Heart right ventricle (tissue), 16 donors: ENCODE measurements around the gene LONP2. TPM values are rescaled to one million over a fixed set of nuclear protein-coding genes. Genes with fewer than 3 reads are reported as not detected.
A peak's percentile ranks its signal among the peaks of the same experiment; 100 is the strongest.

Source experiments
- ATAC-seq, 8 donors: fragments of 200-7000 bp; cut with Tn5 transposase; one replicate each; pipeline ENCODE4 v1.9.1; 2020; ENCODE audit warnings: mild to moderate bottlenecking in 8 of 8, moderate library complexity in 8 of 8, moderate number of reproducible peaks in 1 of 8
- DNase-seq, 2 donors: peaks; one replicate each; pipeline ENCODE4 v3.0.0-alpha.2; 2020
- H3K27ac ChIP-seq, 10 donors: fragments of 200-600 bp; sonication (generic) in 2 of 10; one replicate each; pipeline versions ENCODE4 v1.5.0 to v1.8.0; 2020 to 2022; ENCODE audit warnings: mild to moderate bottlenecking in 3 of 10
- H3K27me3 ChIP-seq, 7 donors: fragments of 200-600 bp; one replicate each; pipeline ENCODE4 v1.8.0; 2021 to 2022; ENCODE audit warnings: mild to moderate bottlenecking in 2 of 7
- H3K36me3 ChIP-seq, 9 donors: fragments of 200-600 bp; sonication (generic) in 1 of 9; one replicate each; pipeline versions ENCODE4 v1.5.0 to v1.8.0; 2020 to 2022; ENCODE audit warnings: mild to moderate bottlenecking in 2 of 9
- H3K4me1 ChIP-seq, 9 donors: fragments of 200-600 bp; sonication (generic) in 1 of 9; one replicate each; pipeline versions ENCODE4 v1.5.0 to v1.8.0; 2020 to 2022; ENCODE audit warnings: mild to moderate bottlenecking in 4 of 9
- H3K4me3 ChIP-seq, 10 donors: fragments of 200-600 bp; sonication (generic) in 2 of 10; one replicate each; pipeline versions ENCODE4 v1.5.0 to v1.8.0; 2020 to 2022; ENCODE audit warnings: mild to moderate bottlenecking in 7 of 10, moderate library complexity in 2 of 10
- H3K9me3 ChIP-seq, 11 donors: fragments of 200-600 bp in 10 of 11; sonication (generic) in 2 of 11; one replicate each; pipeline versions ENCODE4 v1.5.0 to v1.8.0; 2013 to 2022; ENCODE audit warnings: mild to moderate bottlenecking in 2 of 11, control low read depth in 1 of 11, moderate library complexity in 1 of 11
- CTCF ChIP-seq, 9 donors: fragments of 200-600 bp; sonication (generic) in 2 of 9; IDR thresholded peaks; one replicate each; pipeline versions ENCODE4 v1.5.0 to v1.8.0; 2021 to 2022; ENCODE audit warnings: antibody characterized with exemption in 9 of 9, mild to moderate bottlenecking in 5 of 9, moderate library complexity in 1 of 9
- WGBS, 2 donors: extraction: QIAGEN DNeasy Blood & Tissue Kit; methylation state at CpG; one replicate each; pipeline ENCODE4 v1.1.7; 2013; ENCODE audit warnings: inconsistent platforms in 1 of 2; 5-methylcytosine and 5-hydroxymethylcytosine counted together
- intact Hi-C, 10 donors: fragments of 100-400 bp; cut with DNase I; formaldehyde crosslinking; loops; one replicate each; pipeline versions ENCODE4 v1.11.1 to v1.14.2; 2022
- polyA plus RNA-seq, 2 donors: library from polyadenylated mRNA; stranded (reverse); fragments of 200-250 nt; gene quantifications; one replicate each; pipeline ENCODE4 v1.2.3, GENCODE V29; 2013
- total RNA-seq, 10 donors: library from RNA; stranded (reverse); fragmentation: NEBNext Ultra II Directional in 3 of 10; extraction: Animal tissue kit (Norgen Biotek cat#: 25700) in 3 of 10; gene quantifications; one replicate each; pipeline versions ENCODE4 v1.2.1 to v1.2.4, GENCODE V29; 2021 to 2023
- donor health status: Arrhythmogenic right ventricular cardiomyopathy.
- donor health status: ischemic (EF 13 %, LVEDD 7.1; RV severe dilation, severe dysfunction).
- donor health status: healthy with polysubstance abuse.
- donor health status: DM: no; HTN: yes; CAD: no.
- donor health status: DM: no; HTN: no; CAD: no.
- donor health status: ischemic (EF 25% LVEDD 6.9; RV normal size, moderate dysfunction).
- donor health status: ischemic (EF 25% LVEDD 5.7; RV mildly dilated, moderate dysfunction).
- donor health status: healthy.
- donor health status: DM: yes; HTN: yes; CAD: no.
- donor health status: Ischemic cardiomyopathy.
- donor health status: ischemic (EF 35%, LVEDD 5.7; RV mildly dilated, moderate dysfunction).
- donor health status: nonischemic (EF 11% LVEDD 7.7; RV severe dilation, severe dysfunction).
- donor health status: DM: yes; HTN: yes; CAD: no.
- donor health status: PGD.
- donor health status: ischemic (EF 29% LVEDD 5.4; RV normal size, mild dysfunction).
- donor health status: nonischemic (EF 23%, LVEDD 6.1; RV moderate dilation, normal function).

Gene LONP2
- total and polyA plus RNA-seq, 12 donors: 16.5 to 86.6 (median 74.5) TPM

- peak overlapping the region in 4 of 10 donors; percentile 63 to 98 (median 80) for H3K4me3 ChIP-seq
Observed at GRCh38 chr16:48246066-48246465, 2.0 kb downstream of the LONP2 start.

GRCh38 chr16:48247311-48247710 is 3.2 kb downstream of the LONP2 start, which contains the start of gene ABCC11:
Gene ABCC11 (minus strand): TSS chr16:48247539. CDS start chr16:48231921, 15,618 bp downstream.
- no peak for DNase-seq
- ATAC-seq: no peak
- TF ChIP-seq CTCF (IDR thresholded peaks at IDR 0.05): no peak
- Histone ChIP-seq H3K27me3 (no peaks in the 10 kb centered on the region), H3K4me1 (peaks cover 3 to 59% (median 40%) of the 10 kb centered on the region in 9 donors), H3K4me3 (peak within 1 kb of the TSS in 2 of 10 donors; percentile 63 to 77), H3K36me3 (peaks cover 0 to 6% (median 3%) of the 10 kb centered on the region in 9 donors), H3K27ac (no peak within 1 kb of the TSS), H3K9me3 (no peaks in the 10 kb centered on the region)
- WGBS, 2 donors: 40 to 47% methylated on average over 4 of the region's 4 CpGs
- intact Hi-C loops: loop anchor here in 4 of 10 donors (2.0 to 10.0 kb wide), 4 partner anchors 19 to 377 kb away; partner anchors contain the start of gene SIAH1 (in 1 of the 4)

More at GRCh38 chr16:48246066-48246465, 2.0 kb downstream of the LONP2 start:
- Histone ChIP-seq H3K27me3 (no peaks in the 10 kb centered on the region), H3K4me1 (peaks cover 3 to 53% (median 36%) of the 10 kb centered on the region in 9 donors), H3K27ac (no peak overlapping the region), H3K36me3 (no peaks in the 10 kb centered on the region), H3K9me3 (no peaks in the 10 kb centered on the region)
- WGBS, 2 donors: 40 to 43% methylated on average over 2 of the region's 2 CpGs
- ATAC-seq (no peak), DNase-seq (no peak)
- intact Hi-C loops: loop anchor here in 4 of 10 donors (2.0 to 10.0 kb wide), 4 partner anchors 21 to 379 kb away; partner anchors contain the start of gene SIAH1 (in 1 of the 4)
- no peak for TF ChIP-seq CTCF (IDR thresholded peaks at IDR 0.05)

GRCh38 chr16:48250520-48251278 is 6.6 kb downstream of the LONP2 start:
- intact Hi-C loops: no loop called here
- ATAC-seq: no peak

More at GRCh38 chr16:48250520-48251278, 6.6 kb downstream of the LONP2 start:
- Histone ChIP-seq H3K4me1 (peaks cover 3 to 44% (median 29%) of the 10 kb centered on the region in 9 donors), H3K27me3 (no peaks in the 10 kb centered on the region), H3K27ac (no peak overlapping the region), H3K4me3 (no peak overlapping the region), H3K36me3 (peaks cover 0 to 40% (median 13%) of the 10 kb centered on the region in 9 donors), H3K9me3 (no peaks in the 10 kb centered on the region)
- 93 to 95% methylated on average over 5 of the region's 5 CpGs for WGBS, 2 donors
- DNase-seq: no peak
- TF ChIP-seq CTCF (IDR thresholded peaks at IDR 0.05): no peak
